HT-29 (cell line): ENCODE data around the gene UQCRC1. TPM values are rescaled to one million over a fixed set of nuclear protein-coding genes. Genes with fewer than 3 reads are reported as not detected.

ENCODE experiments used
- DNase-seq: peaks from one replicate; pipeline ENCODE4 v3.0.0-alpha.2; 2015; ENCODE audit warnings: low spot score
- total RNA-seq: library from RNA; depleted of rRNA; stranded (reverse); fragments of >200 nt; shearing (Covaris generic); gene quantifications from 2 replicates; pipeline ENCODE4 v1.2.3, GENCODE V29; 2014

The UQCRC1 gene
- total RNA-seq, 1 experiment from 2014 or later: 212 TPM

GRCh38 chr3:48572517-48572916, 36.9 kb downstream of the UQCRC1 start:
- no peak for DNase-seq

- DNase-seq: no peak
Observed at GRCh38 chr3:48571938-48572337, 37.5 kb downstream of the UQCRC1 start.

GRCh38 chr3:48569808-48570450, 39.5 kb downstream of the UQCRC1 start:
- DNase-seq: no peak

- DNase-seq: no peak
Observed at GRCh38 chr3:48569400-48569799, 40.0 kb downstream of the UQCRC1 start.

GRCh38 chr3:48568476-48568875, 41.0 kb downstream of the UQCRC1 start:
- no peak for DNase-seq

- DNase-seq: no peak
Observed at GRCh38 chr3:48567500-48567899, 41.9 kb downstream of the UQCRC1 start.

- no peak for DNase-seq
Observed at GRCh38 chr3:48567090-48567489, 42.4 kb downstream of the UQCRC1 start.

GRCh38 chr3:48566401-48566760, 43.1 kb downstream of the UQCRC1 start:
- DNase-seq: no peak

GRCh38 chr3:48565591-48566400, 43.6 kb downstream of the UQCRC1 start:
- DNase-seq: no peak

- no peak for DNase-seq
Observed at GRCh38 chr3:48565186-48565585, 44.3 kb downstream of the UQCRC1 start.

- no peak for DNase-seq
Observed at GRCh38 chr3:48564667-48565066, 44.8 kb downstream of the UQCRC1 start.

GRCh38 chr3:48564022-48564421, 45.4 kb downstream of the UQCRC1 start:
- peak; percentile 29 for DNase-seq

GRCh38 chr3:48563382-48563918, 46.0 kb downstream of the UQCRC1 start, which contains the start of gene UCN2:
TSS of gene UCN2 (minus strand) at chr3:48563781. CDS start at chr3:48563124, 657 bp downstream.
- no peak for DNase-seq

- no peak for DNase-seq
Observed at GRCh38 chr3:48562367-48563095, 46.9 kb downstream of the UQCRC1 start.

- DNase-seq: no peak
Observed at GRCh38 chr3:48561045-48561736, 48.3 kb downstream of the UQCRC1 start.

- DNase-seq: no peak
Observed at GRCh38 chr3:48560648-48561018, 48.8 kb downstream of the UQCRC1 start.

- no peak for DNase-seq
Observed at GRCh38 chr3:48558493-48559134, 50.8 kb downstream of the UQCRC1 start.

GRCh38 chr3:48556796-48557626, 52.4 kb downstream of the UQCRC1 start, which contains the start of gene PFKFB4:
TSS of gene PFKFB4 (minus strand) at chr3:48556803. CDS start at chr3:48556777, 26 bp downstream.
- peak; percentile 97 for DNase-seq

- no peak for DNase-seq
Observed at GRCh38 chr3:48555949-48556795, 53.3 kb downstream of the UQCRC1 start.
